WTC11 (cell line): ENCODE data around the gene IP6K3. TPM values are rescaled to one million over a fixed set of nuclear protein-coding genes. Genes with fewer than 3 reads are reported as not detected.

Experiments used
- ATAC-seq: fragments of 200-7000 bp; cut with Tn5 transposase; 2 replicates; pipeline ENCODE4 v1.10.0; 2021; ENCODE audit warnings: mild to moderate bottlenecking, moderate library complexity
- CTCF ChIA-PET: fragments of 300-600 bp; sonication (Branson Sonifier 250); formaldehyde crosslinking; loops from one replicate; lab custom pipeline; 2021; ENCODE audit warnings: antibody characterized with exemption; lab: Charles Lee
- POLR2A ChIA-PET: fragments of 350-600 bp; sonication (Branson Sonifier 250); formaldehyde crosslinking; loops from one replicate; lab custom pipeline; 2021; ENCODE audit warnings: antibody characterized with exemption; lab: Charles Lee
- DNase-seq: peaks from one replicate; pipeline ENCODE4 v3.0.0; 2021; ENCODE audit warnings: low spot score
- H3K27ac Mint-ChIP-seq: 2 replicates; pipeline ENCODE4 v1.8.0; 2021; ENCODE audit warnings: mixed read lengths
- H3K27me3 Mint-ChIP-seq: 2 replicates; pipeline ENCODE4 v1.8.0; 2021; ENCODE audit warnings: low read depth, mild to moderate bottlenecking, moderate library complexity, mixed read lengths
- H3K36me3 Mint-ChIP-seq: 2 replicates; pipeline ENCODE4 v1.8.0; 2021; ENCODE audit warnings: mixed read lengths
- H3K4me1 Mint-ChIP-seq: 2 replicates; pipeline ENCODE4 v1.8.0; 2022; ENCODE audit warnings: mixed read lengths
- H3K4me3 Mint-ChIP-seq: 2 replicates; pipeline ENCODE4 v1.8.0; 2021; ENCODE audit warnings: mild to moderate bottlenecking, moderate library complexity, mixed read lengths
- H3K9me3 Mint-ChIP-seq: 2 replicates; pipeline ENCODE4 v1.8.0; 2021; ENCODE audit warnings: mixed read lengths
- CREB1 ChIP-seq: sonication (generic); formaldehyde crosslinking; IDR thresholded peaks from 2 replicates; pipeline ENCODE4 v1.8.0; 2023; ENCODE audit warnings: mild to moderate bottlenecking, missing genetic modification reagents
- NR1H2 ChIP-seq: sonication (generic); formaldehyde crosslinking; IDR thresholded peaks from 2 replicates; pipeline ENCODE4 v1.9.0; 2021; ENCODE audit warnings: mild to moderate bottlenecking, moderate library complexity, missing genetic modification reagents
- OVOL2 ChIP-seq: fragments of 250-450 bp; sonication (Bioruptor Pico); IDR thresholded peaks from 2 replicates; pipeline ENCODE4 v1.9.0; 2021; ENCODE audit warnings: mild to moderate bottlenecking, borderline replicate concordance
- SOX15 ChIP-seq: fragments of 250-450 bp; sonication (Bioruptor Pico); IDR thresholded peaks from 2 replicates; pipeline ENCODE4 v1.9.0; 2021; ENCODE audit warnings: mild to moderate bottlenecking
- SP1 ChIP-seq: sonication (generic); formaldehyde crosslinking; conservative IDR thresholded peaks from 2 replicates; pipeline ENCODE4 v1.8.1; 2022; ENCODE audit warnings: missing genetic modification reagents
- TP53 ChIP-seq: sonication (generic); formaldehyde crosslinking; IDR thresholded peaks from 2 replicates; pipeline ENCODE4 v1.8.1; 2023; ENCODE audit warnings: mild to moderate bottlenecking, missing genetic modification reagents
- ZNF396 ChIP-seq: fragments of 250-450 bp; sonication (Bioruptor Pico); IDR thresholded peaks from 2 replicates; pipeline ENCODE4 v1.8.0; 2021; ENCODE audit warnings: mild to moderate bottlenecking, moderate library complexity, borderline replicate concordance
- ZNF416 ChIP-seq: fragments of 250-450 bp; sonication (Bioruptor Pico); IDR thresholded peaks from 2 replicates; pipeline ENCODE4 v1.9.0; 2021; ENCODE audit warnings: mild to moderate bottlenecking, inconsistent platforms
- total RNA-seq: library from RNA; stranded (reverse); gene quantifications from 3 replicates; pipeline ENCODE4 v1.2.3, GENCODE V29; 2021
- TF ChIP-seq, protein P1 (sequence below): fragments of 250-450 bp; sonication (Bioruptor Pico); IDR thresholded peaks from 2 replicates; pipeline ENCODE4 v1.9.0; 2021; ENCODE audit warnings: mild to moderate bottlenecking
- TF ChIP-seq, protein P2 (sequence below): sonication (generic); formaldehyde crosslinking; IDR thresholded peaks from 2 replicates; pipeline ENCODE4 v1.8.1; 2022; ENCODE audit warnings: mild to moderate bottlenecking, moderate library complexity, missing genetic modification reagents
- TF ChIP-seq, protein P3 (sequence below): sonication (generic); formaldehyde crosslinking; IDR thresholded peaks from 2 replicates; pipeline ENCODE4 v1.8.0; 2022; ENCODE audit warnings: missing genetic modification reagents
- TF ChIP-seq, protein P4 (sequence below): sonication (generic); formaldehyde crosslinking; conservative IDR thresholded peaks from 2 replicates; pipeline ENCODE4 v1.8.1; 2023; ENCODE audit warnings: mild to moderate bottlenecking, low read depth, missing genetic modification reagents, moderate library complexity
- TF ChIP-seq, protein P5 (sequence below): fragments of 200-600 bp; IDR thresholded peaks from 2 replicates; pipeline ENCODE4 v1.8.0; 2022; ENCODE audit warnings: antibody characterized with exemption
- TF ChIP-seq, protein P6 (sequence below): sonication (generic); formaldehyde crosslinking; IDR thresholded peaks from 2 replicates; pipeline ENCODE4 v1.8.1; 2023; ENCODE audit warnings: mild to moderate bottlenecking, missing genetic modification reagents

Gene IP6K3
- total RNA-seq, 1 experiment from 2014 or later = 1.1 TPM

DNA sequence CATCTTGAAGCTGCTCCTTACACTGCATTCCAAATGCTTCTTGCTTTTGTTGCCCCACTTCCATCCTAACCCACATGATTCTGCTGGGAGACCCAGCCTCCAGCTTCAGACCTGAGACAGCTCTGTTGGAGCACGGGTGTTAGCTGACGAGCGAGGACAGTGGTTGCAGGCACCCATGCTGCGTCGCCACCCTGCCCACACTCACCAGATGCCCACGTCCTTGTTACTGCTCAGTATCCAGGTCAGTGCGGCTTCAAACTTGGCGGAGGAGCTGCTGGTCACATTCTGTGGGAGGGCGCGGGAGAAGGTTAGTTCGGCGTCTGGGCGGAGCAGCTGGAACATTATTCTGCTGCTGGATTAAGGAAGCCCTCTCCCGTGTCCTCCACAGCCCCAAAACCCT, 33.2 kb upstream of the IP6K3 start (continued):
- TF ChIP-seq, protein P1, sequence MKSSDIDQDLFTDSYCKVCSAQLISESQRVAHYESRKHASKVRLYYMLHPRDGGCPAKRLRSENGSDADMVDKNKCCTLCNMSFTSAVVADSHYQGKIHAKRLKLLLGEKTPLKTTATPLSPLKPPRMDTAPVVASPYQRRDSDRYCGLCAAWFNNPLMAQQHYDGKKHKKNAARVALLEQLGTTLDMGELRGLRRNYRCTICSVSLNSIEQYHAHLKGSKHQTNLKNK (CRISPR knock-in tag) = no peak
- TF ChIP-seq ZNF396 (no peak), CREB1 (CRISPR knock-in tag) (no peak), SOX15 (CRISPR knock-in tag) (no peak), ZNF416 (CRISPR knock-in tag) (no peak)
- TF ChIP-seq, protein P2, sequence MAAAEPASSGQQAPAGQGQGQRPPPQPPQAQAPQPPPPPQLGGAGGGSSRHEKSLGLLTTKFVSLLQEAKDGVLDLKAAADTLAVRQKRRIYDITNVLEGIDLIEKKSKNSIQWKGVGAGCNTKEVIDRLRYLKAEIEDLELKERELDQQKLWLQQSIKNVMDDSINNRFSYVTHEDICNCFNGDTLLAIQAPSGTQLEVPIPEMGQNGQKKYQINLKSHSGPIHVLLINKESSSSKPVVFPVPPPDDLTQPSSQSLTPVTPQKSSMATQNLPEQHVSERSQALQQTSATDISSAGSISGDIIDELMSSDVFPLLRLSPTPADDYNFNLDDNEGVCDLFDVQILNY = no peak
- TF ChIP-seq, protein P3, sequence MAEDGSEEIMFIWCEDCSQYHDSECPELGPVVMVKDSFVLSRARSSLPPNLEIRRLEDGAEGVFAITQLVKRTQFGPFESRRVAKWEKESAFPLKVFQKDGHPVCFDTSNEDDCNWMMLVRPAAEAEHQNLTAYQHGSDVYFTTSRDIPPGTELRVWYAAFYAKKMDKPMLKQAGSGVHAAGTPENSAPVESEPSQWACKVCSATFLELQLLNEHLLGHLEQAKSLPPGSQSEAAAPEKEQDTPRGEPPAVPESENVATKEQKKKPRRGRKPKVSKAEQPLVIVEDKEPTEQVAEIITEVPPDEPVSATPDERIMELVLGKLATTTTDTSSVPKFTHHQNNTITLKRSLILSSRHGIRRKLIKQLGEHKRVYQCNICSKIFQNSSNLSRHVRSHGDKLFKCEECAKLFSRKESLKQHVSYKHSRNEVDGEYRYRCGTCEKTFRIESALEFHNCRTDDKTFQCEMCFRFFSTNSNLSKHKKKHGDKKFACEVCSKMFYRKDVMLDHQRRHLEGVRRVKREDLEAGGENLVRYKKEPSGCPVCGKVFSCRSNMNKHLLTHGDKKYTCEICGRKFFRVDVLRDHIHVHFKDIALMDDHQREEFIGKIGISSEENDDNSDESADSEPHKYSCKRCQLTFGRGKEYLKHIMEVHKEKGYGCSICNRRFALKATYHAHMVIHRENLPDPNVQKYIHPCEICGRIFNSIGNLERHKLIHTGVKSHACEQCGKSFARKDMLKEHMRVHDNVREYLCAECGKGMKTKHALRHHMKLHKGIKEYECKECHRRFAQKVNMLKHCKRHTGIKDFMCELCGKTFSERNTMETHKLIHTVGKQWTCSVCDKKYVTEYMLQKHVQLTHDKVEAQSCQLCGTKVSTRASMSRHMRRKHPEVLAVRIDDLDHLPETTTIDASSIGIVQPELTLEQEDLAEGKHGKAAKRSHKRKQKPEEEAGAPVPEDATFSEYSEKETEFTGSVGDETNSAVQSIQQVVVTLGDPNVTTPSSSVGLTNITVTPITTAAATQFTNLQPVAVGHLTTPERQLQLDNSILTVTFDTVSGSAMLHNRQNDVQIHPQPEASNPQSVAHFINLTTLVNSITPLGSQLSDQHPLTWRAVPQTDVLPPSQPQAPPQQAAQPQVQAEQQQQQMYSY (CRISPR knock-in tag) = no peak

DNA sequence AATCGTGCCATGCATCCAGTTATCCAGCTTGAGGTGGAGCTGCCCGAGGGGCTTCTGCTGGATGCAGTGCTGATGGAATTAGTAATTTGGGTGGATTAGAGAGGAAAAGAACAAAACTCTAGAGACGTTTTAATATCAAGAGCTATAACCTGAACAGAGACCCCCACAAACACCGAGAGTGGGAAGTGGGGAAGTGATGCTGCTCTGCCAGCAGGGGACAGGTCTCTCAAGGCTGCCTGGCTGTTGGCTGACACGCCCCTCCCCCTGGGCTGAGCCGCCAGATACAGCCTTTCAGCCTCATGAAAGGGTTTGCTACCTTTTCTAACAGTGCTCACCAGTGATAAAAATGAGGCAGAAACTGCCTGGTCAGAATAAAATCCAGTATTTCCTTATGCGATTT, 32.6 kb upstream of the IP6K3 start:
- ATAC-seq (peak; percentile 29), DNase-seq (no peak)
- TF ChIP-seq, protein P4, sequence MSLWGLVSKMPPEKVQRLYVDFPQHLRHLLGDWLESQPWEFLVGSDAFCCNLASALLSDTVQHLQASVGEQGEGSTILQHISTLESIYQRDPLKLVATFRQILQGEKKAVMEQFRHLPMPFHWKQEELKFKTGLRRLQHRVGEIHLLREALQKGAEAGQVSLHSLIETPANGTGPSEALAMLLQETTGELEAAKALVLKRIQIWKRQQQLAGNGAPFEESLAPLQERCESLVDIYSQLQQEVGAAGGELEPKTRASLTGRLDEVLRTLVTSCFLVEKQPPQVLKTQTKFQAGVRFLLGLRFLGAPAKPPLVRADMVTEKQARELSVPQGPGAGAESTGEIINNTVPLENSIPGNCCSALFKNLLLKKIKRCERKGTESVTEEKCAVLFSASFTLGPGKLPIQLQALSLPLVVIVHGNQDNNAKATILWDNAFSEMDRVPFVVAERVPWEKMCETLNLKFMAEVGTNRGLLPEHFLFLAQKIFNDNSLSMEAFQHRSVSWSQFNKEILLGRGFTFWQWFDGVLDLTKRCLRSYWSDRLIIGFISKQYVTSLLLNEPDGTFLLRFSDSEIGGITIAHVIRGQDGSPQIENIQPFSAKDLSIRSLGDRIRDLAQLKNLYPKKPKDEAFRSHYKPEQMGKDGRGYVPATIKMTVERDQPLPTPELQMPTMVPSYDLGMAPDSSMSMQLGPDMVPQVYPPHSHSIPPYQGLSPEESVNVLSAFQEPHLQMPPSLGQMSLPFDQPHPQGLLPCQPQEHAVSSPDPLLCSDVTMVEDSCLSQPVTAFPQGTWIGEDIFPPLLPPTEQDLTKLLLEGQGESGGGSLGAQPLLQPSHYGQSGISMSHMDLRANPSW (CRISPR knock-in tag) = no peak
- TF ChIP-seq NR1H2 (CRISPR knock-in tag) = no peak
- no peak for TF ChIP-seq SOX15 (CRISPR knock-in tag)
- TF ChIP-seq, protein P5, sequence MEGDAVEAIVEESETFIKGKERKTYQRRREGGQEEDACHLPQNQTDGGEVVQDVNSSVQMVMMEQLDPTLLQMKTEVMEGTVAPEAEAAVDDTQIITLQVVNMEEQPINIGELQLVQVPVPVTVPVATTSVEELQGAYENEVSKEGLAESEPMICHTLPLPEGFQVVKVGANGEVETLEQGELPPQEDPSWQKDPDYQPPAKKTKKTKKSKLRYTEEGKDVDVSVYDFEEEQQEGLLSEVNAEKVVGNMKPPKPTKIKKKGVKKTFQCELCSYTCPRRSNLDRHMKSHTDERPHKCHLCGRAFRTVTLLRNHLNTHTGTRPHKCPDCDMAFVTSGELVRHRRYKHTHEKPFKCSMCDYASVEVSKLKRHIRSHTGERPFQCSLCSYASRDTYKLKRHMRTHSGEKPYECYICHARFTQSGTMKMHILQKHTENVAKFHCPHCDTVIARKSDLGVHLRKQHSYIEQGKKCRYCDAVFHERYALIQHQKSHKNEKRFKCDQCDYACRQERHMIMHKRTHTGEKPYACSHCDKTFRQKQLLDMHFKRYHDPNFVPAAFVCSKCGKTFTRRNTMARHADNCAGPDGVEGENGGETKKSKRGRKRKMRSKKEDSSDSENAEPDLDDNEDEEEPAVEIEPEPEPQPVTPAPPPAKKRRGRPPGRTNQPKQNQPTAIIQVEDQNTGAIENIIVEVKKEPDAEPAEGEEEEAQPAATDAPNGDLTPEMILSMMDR = no peak
- TF ChIP-seq, protein P6, sequence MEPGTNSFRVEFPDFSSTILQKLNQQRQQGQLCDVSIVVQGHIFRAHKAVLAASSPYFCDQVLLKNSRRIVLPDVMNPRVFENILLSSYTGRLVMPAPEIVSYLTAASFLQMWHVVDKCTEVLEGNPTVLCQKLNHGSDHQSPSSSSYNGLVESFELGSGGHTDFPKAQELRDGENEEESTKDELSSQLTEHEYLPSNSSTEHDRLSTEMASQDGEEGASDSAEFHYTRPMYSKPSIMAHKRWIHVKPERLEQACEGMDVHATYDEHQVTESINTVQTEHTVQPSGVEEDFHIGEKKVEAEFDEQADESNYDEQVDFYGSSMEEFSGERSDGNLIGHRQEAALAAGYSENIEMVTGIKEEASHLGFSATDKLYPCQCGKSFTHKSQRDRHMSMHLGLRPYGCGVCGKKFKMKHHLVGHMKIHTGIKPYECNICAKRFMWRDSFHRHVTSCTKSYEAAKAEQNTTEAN (CRISPR knock-in tag) = no peak
- TF ChIP-seq OVOL2 (CRISPR knock-in tag) = no peak
- TF ChIP-seq TP53 (CRISPR knock-in tag) = no peak
- TF ChIP-seq SP1 (CRISPR knock-in tag) = no peak
- Mint-ChIP-seq H3K9me3 (no peaks in the 10 kb centered on the region), H3K36me3 (peaks cover 76% of the 10 kb centered on the region), H3K27me3 (no peaks in the 10 kb centered on the region), H3K4me1 (peaks cover 47% of the 10 kb centered on the region), H3K27ac (peak overlapping the region; percentile 94), H3K4me3 (no peak overlapping the region)
- CTCF ChIA-PET = interaction anchor here (0.6 to 5.4 kb wide), 24 partner anchors 8 to 385 kb away, joined by 3 to 86 read pairs (median 4); partner anchors contain the start of gene IP6K3
- POLR2A ChIA-PET = interaction anchor here (0.6 to 1.2 kb wide), 3 partner anchors 9 to 249 kb away, joined by 3 to 4 read pairs (median 3); no protein-coding TSS in a partner anchor
